Stimulated activated CD8-positive, alpha-beta memory T cell treated with anti-CD3 and anti-CD28 coated beads, Interleukin-15, amount 100 ng/mL, for 24 hours (primary cell): Measurements from ENCODE around the gene NKD1.

Experiments
- DNase-seq: peaks from one replicate; pipeline ENCODE4 v3.0.0-alpha.2; 2020; ENCODE audit warnings: low read depth

The NKD1 gene

GRCh38 chr16:50646345-50646744 lies 98.1 kb downstream of the NKD1 start:
- no peak for DNase-seq

- DNase-seq, result no peak
Measured at GRCh38 chr16:50651835-50652438, 103.7 kb downstream of the NKD1 start.

DNA sequence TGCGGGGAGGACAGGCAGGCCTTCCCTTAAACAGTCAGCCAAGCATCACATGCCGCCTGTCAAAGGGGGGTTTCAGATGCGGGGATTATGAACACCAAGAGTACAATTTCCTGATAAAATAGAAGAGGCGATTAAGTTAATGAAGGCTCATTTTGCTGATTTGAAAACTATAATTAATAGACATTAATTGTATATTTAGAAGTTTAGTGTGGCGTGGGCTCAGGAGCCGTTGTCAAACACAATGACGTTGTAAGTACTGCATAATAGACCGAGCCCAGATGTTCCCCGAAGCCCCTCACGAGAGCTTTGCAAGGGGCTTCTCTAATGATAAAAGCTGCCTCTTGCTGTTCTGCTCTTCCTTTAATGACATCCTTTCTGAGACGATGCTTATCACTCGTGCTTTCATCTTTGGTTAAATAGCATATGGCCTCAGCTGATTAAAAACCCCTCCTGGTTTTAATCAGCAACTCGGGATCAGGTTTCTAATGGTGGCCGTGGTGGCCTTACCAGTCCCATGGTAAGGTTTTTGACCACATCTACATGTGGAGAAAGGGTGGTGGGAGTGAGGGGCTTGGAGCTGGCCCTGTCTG lies 104.7 kb downstream of the NKD1 start:
- no peak for DNase-seq

GRCh38 chr16:50653633-50654519 lies 105.7 kb downstream of the NKD1 start:
- no peak for DNase-seq

GRCh38 chr16:50655558-50656055 lies 107.4 kb downstream of the NKD1 start:
- no peak for DNase-seq

- DNase-seq, result no peak
Measured at GRCh38 chr16:50657241-50657640, 109.0 kb downstream of the NKD1 start.

- no peak for DNase-seq
Measured at GRCh38 chr16:50659806-50660205, 111.6 kb downstream of the NKD1 start.

DNA sequence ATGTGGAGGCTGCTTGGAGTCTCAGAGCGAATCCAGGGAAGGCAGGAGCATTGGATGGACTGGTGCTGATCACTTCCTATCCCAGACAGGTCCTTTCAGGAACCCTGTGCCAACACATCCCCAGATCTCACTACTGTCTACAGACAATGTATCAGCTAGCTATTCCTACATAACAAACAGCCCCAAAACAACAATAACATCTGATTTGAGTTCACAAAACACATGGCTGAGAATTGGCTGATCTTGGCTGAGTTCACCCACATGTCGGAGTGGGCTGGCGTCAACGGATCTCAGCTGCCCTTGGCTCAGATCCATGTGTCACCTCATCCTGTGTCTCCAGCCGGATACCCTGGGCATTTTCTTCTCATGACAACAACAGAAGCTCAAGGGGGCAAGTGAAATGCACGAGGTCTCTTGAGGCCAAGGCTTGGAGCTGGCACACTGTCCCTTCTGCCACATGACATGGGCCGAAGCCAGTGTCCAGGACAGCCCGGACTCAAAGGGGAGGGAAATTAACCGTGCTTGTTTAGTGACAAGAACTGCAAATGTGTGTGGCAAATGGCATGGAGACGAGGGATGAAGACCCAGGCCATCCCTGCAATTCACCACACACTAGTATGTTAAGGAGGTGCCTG lies 114.2 kb downstream of the NKD1 start:
- no peak for DNase-seq

DNA sequence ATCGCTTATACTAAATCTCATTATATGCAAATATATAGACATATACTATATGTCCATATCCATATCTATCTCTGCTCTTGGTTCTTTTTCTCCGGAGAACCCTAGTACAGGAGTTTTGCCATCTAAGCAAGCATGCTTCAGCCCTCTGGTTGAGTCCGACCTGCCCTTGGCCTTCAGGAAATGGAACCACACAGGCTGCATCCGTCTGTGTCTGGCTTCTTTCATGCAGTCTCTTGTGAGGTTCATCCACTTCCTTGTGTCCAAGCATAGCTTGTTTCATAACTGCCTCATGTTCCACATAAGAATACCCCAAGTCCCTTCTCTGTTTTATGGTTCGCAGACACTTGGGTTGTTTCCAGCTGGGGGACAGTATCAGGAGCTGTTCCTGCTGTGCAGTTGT lies 116.1 kb downstream of the NKD1 start:
- DNase-seq, result no peak

DNA sequence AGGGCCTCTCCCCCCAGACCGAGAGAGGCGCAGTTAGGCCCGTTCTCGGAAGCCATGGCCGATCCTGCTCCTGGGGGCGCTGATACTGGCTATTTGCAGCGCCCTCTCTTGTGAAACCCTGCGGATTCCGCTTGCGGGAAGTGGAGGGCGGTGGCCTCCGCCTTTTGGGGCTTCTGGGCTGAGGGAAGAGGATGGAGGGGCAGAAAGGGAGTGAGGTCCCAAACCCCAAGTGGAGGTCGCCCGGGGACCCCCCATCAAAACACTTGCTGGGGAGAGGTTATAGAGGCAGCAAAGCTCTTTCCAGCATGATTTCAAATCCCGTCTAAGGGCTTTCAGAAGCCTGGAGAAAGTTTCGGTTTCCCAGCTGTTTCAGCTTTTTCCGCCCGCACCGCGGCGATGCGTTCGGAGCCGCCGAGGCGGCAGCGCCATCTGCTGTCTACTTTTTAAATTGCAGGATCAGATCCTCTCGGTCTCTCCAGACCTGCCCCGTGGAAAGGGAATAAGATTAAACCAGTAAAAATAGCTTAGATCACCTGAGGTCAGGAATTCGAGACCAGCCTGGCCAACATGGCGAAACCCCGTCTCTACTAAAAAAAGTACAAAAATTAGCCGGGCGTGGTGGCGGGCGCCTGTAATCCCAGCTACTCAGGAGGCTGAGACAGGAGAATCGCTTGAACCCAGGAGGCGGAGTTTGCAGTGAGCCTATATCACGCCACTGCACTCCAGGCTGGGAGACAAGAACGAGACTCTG lies 117.1 kb downstream of the NKD1 start:
- peak; percentile 83 for DNase-seq

DNA sequence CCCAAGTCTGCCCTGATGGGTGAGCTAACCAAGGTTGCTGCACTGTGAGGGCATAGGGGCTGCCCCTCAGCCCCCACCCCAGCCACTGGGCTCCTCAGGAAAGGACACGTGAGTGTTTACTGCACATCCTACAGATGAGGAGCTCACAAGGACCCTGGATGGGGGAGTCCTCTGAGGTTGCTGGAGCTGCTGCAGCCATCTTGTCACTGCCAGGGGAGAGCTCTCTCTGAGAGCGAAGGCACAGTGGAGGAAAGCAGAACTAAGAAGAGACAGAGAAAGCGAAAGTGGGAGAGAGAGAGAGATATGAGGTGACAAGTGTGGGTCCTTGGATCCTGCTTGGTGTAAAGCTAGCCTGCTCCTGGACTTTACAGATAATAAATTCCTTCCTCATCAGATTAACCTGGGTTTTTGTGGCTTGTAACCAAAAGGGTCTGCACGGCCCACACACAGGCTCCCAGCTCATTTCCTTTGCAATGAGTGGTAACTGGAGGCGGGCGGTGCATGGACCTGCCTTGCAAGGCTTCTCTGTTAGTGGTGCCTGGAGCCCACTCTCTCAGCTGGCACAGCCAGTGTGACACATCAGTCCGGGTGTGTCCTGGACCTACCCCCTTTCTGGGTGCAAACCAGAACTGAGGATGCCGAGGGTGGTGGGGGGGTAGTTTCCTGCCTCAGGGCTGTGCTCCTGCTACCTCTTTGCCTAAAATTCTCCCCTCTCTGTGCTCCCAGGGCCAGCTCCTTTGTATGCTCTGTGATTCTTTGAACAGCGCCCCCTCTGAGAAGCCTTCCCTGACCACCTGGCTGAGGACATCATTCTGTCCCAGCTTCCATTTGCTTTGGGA lies 118.7 kb downstream of the NKD1 start:
- no peak for DNase-seq

GRCh38 chr16:50667497-50668367 lies 119.5 kb downstream of the NKD1 start:
- DNase-seq, result no peak

DNA sequence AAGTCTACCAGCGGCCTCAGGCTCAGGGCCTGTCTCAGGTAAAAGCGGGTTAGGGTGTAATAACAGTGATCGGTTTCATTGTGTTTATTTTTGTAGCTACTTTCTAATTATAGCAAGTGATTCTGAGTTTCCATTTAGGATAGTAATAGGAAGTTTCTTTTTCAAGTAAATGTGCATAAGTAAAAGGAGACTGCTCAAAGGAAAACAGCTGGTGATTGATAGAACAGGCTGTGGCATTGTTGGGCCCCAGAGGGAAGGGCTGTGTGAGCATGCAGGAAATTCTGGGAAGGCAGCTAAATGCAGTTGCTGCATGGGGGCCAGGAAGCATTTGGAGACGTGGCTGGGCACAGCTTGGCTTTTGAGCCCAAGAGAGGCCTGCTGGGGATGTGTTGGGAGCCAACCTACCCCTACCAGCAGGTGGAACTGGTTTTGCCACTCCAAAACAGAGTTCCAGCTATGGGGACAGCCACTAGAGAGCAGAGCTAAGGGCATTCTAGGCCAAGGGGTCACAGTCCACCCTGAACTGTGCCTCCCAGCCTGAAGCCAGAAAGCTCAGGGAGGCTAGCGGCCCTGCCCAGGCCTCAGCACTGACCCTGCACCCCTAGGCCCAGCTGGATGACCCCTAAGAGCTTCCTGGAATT lies 120.3 kb downstream of the NKD1 start:
- DNase-seq, result no peak

DNA sequence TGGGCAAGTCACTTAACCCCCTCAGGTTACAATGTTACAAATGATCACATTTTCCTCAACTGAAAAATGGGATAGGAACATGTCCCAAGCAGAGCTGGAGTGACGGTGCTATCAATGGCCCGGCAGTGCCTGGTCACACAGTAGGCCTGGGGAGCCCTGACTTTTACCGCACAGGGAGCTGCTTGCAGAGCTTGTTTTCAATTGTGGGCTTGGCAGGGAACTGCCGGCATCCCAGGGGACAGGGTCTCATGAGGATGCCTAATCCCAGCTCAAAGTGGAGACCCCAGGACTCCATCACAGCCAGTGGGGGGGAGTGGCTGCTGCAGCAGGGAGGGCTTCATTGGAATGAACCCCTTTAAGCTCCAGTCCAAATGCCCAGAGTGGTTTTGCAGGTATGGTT lies 121.5 kb downstream of the NKD1 start:
- DNase-seq, result no peak

GRCh38 chr16:50670476-50670875 lies 122.3 kb downstream of the NKD1 start:
- no peak for DNase-seq

DNA sequence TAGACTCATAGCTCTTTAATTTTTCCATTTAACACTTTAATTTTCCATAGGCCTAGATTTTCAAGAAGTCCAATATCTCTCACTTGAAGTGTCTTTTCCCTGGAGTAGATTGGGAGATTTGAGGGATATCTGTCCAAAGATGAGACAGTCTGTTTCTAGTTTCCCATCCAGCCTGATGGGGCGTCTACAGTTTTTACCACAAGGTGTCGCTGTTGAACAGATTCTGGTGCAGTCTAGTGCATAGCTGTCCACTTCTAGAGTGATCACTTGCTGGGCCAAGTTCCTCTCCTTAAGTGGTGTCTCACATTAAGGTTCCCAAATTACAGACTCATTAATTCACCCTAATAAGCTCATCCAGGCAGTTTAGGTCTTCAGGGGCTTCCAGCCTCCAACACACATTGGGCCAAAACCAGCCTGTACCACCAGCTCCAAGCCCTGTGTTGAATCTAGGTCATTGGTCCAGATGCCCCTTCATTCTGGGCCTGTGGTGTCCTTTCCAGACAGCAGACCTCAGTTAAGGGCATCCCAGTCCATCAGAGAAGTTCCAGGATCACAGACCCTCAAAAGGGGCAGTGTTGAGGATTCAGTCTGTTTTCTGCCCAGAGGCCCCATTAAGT lies 123.6 kb downstream of the NKD1 start:
- no peak for DNase-seq

- DNase-seq, result no peak
Measured at GRCh38 chr16:50673496-50674275, 125.5 kb downstream of the NKD1 start.

DNA sequence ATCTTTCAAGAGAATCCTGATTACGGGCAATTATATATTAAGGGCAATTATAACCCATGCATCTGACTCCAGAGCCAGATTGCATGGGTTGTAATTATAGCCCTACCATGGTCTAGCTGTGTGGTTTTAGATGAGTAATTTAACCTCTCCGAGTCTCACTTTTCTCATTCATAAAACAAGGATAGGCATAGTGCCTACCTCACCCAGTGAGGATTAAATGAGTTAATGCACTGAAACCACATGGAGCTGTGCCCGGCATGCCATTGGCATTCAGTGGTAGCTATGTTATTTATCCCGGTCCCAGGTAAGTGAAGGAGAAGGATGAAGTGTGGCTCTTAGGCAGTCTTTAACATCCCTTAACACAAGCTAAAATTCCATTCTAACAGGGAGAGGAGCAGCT lies 126.6 kb downstream of the NKD1 start:
- no peak for DNase-seq
